Measurements from ENCODE around the gene GSDME.

DNA sequence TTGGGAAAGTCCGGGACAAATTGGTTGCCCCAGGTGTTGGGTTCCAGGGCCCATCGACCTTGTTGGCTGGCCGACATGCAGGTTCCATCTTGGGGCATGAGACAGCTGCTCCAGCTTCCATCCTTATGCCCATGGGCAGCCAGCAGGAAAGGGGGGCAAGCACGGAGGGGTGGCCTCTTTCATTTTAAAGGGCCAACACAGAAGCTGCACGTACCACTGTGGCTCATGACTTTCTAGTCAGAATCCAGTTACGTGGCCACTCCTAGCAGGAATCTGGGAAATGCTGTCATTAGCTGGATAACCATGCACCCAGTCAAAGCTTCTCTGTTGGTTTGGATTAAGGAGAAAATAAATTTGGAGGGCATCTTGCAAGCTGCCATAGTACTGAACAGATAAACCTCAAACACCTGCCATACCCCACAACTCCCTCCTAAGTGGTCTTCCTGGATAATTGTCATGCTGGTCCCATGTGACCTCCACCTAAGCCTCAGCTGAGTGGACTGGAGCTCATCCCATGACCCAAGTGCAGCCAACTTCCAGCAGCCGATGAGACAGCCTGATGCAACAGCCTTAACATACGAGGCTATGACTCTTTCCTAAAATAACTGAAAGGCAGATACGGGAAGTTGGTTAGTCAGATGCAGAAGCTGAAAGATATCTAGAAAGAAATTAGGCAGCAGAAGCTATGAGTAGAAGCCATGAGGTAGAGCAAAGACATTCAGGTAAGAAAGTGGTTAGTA lies 21.4 kb upstream of the GSDME start:
- TF ChIP-seq, protein P1, sequence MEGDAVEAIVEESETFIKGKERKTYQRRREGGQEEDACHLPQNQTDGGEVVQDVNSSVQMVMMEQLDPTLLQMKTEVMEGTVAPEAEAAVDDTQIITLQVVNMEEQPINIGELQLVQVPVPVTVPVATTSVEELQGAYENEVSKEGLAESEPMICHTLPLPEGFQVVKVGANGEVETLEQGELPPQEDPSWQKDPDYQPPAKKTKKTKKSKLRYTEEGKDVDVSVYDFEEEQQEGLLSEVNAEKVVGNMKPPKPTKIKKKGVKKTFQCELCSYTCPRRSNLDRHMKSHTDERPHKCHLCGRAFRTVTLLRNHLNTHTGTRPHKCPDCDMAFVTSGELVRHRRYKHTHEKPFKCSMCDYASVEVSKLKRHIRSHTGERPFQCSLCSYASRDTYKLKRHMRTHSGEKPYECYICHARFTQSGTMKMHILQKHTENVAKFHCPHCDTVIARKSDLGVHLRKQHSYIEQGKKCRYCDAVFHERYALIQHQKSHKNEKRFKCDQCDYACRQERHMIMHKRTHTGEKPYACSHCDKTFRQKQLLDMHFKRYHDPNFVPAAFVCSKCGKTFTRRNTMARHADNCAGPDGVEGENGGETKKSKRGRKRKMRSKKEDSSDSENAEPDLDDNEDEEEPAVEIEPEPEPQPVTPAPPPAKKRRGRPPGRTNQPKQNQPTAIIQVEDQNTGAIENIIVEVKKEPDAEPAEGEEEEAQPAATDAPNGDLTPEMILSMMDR (IDR thresholded peaks at IDR 0.05; ENCODE audit: low read depth, low read length, poor library complexity, severe bottlenecking), result no peak
- TF ChIP-seq EZH2phosphoT487 (IDR thresholded peaks at IDR 0.05; ENCODE audit: borderline replicate concordance, low read length), result no peak

Data from DOHH2 (cell line).